DOHH2 (cell line): ENCODE data around the gene GADD45G.

ENCODE experiments used
- H3F3A ChIP-seq: fragments of 200-600 bp; sonication (generic), shearing (Covaris generic); 2 replicates; pipeline ENCODE4 v1.6.0; 2016; ENCODE audit warnings: antibody characterized with exemption, mild to moderate bottlenecking; ENCODE audit not compliant: control insufficient read depth, insufficient read depth
- H3K27ac ChIP-seq: fragments of 200-600 bp; sonication (generic); 2 replicates; pipeline ENCODE4 v1.5.1; 2014; ENCODE audit warnings: low read depth, mild to moderate bottlenecking, low read length, moderate library complexity
- H3K27me3 ChIP-seq: fragments of 200-600 bp; sonication (generic); 2 replicates; pipeline ENCODE4 v1.6.1; 2014; ENCODE audit warnings: mild to moderate bottlenecking, low read length, mixed read lengths; ENCODE audit not compliant: control insufficient read depth
- H3K36me3 ChIP-seq: fragments of 200-600 bp; sonication (generic); 2 replicates; pipeline ENCODE4 v1.6.1; 2014; ENCODE audit warnings: mild to moderate bottlenecking, low read length, moderate library complexity, mixed read lengths; ENCODE audit not compliant: control insufficient read depth
- H3K4me1 ChIP-seq: fragments of 200-600 bp; sonication (generic); 2 replicates; pipeline ENCODE4 v1.6.1; 2014; ENCODE audit warnings: mild to moderate bottlenecking, low read length, mixed read lengths; ENCODE audit not compliant: control insufficient read depth
- H3K4me2 ChIP-seq: fragments of 200-600 bp; sonication (generic); 2 replicates; pipeline ENCODE4 v1.6.0; 2014; ENCODE audit warnings: mild to moderate bottlenecking, low read length, moderate library complexity
- H3K4me3 ChIP-seq: fragments of 200-600 bp; sonication (generic); 2 replicates; pipeline ENCODE4 v1.5.1; 2014; ENCODE audit warnings: mild to moderate bottlenecking, low read length, mixed read lengths
- H3K79me2 ChIP-seq: fragments of 200-600 bp; sonication (generic); 2 replicates; pipeline ENCODE4 v1.6.1; 2014; ENCODE audit warnings: mild to moderate bottlenecking, low read length, mixed read lengths; ENCODE audit not compliant: control insufficient read depth
- H3K9me2 ChIP-seq: fragments of 200-600 bp; sonication (generic); replicated peaks from 2 replicates; pipeline ENCODE4 v1.6.1; 2014; ENCODE audit warnings: mild to moderate bottlenecking, low read length, mixed read lengths; ENCODE audit not compliant: control insufficient read depth
- H3K9me3 ChIP-seq: fragments of 200-600 bp; sonication (generic); 2 replicates; pipeline ENCODE4 v1.6.1; 2014; ENCODE audit warnings: antibody characterized with exemption, low read length, mixed read lengths; ENCODE audit not compliant: control insufficient read depth, insufficient read depth
- H4K20me1 ChIP-seq: fragments of 200-600 bp; sonication (generic); 2 replicates; pipeline ENCODE4 v1.6.0; 2014; ENCODE audit warnings: low read depth, mild to moderate bottlenecking, antibody characterized with exemption, low read length, moderate library complexity; ENCODE audit not compliant: control insufficient read depth, insufficient read depth
- EZH2phosphoT487 ChIP-seq: fragments of 200-600 bp; sonication (generic); IDR thresholded peaks from 2 replicates; pipeline ENCODE4 v1.6.1; 2017; ENCODE audit warnings: borderline replicate concordance, mild to moderate bottlenecking, antibody characterized with exemption, low read length, moderate library complexity, mixed read lengths
- TF ChIP-seq, protein P1 (sequence below): fragments of 200-600 bp; sonication (generic); IDR thresholded peaks from one replicate; pipeline ENCODE4 v1.5.1; 2014; ENCODE audit warnings: antibody characterized with exemption, mild to moderate bottlenecking, low read depth, low read length; ENCODE audit not compliant: poor library complexity, severe bottlenecking

The GADD45G gene

DNA sequence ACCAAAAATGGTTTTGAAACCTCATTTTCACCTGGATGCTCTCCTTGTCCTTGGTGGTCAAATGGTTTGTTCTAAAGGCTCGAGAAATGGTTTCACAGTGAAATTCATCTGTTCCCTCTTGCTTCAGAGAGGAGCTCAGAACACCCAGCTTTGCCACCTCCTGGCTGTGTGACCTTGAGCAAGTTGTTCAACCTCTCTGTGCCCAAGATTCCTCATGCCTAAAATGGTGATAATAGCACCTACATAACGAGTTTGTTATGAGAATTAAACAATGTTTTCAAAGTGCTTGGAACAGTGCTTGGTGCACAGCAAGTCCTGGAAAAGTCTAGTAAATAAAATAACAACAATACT lies 6.5 kb upstream of the GADD45G start:
- no peak for TF ChIP-seq EZH2phosphoT487
- TF ChIP-seq, protein P1, sequence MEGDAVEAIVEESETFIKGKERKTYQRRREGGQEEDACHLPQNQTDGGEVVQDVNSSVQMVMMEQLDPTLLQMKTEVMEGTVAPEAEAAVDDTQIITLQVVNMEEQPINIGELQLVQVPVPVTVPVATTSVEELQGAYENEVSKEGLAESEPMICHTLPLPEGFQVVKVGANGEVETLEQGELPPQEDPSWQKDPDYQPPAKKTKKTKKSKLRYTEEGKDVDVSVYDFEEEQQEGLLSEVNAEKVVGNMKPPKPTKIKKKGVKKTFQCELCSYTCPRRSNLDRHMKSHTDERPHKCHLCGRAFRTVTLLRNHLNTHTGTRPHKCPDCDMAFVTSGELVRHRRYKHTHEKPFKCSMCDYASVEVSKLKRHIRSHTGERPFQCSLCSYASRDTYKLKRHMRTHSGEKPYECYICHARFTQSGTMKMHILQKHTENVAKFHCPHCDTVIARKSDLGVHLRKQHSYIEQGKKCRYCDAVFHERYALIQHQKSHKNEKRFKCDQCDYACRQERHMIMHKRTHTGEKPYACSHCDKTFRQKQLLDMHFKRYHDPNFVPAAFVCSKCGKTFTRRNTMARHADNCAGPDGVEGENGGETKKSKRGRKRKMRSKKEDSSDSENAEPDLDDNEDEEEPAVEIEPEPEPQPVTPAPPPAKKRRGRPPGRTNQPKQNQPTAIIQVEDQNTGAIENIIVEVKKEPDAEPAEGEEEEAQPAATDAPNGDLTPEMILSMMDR = peak; percentile 25
- H4K20me1 ChIP-seq = 0 out of 2 replicates have a peak, but pooled peaks cover 2% of the 10 kb centered on the region
- no peak overlapping the region for H3K27ac ChIP-seq
- peaks cover 2% of the 10 kb centered on the region; the same call in 1 of the 2 replicates for H3K4me1 ChIP-seq
- no peaks in the 10 kb centered on the region for H3K36me3 ChIP-seq
- H3F3A ChIP-seq = no peaks in the 10 kb centered on the region
- no peaks in the 10 kb centered on the region for H3K9me2 ChIP-seq
- no peak overlapping the region for H3K4me3 ChIP-seq
- H3K9me3 ChIP-seq = no peaks in the 10 kb centered on the region
- H3K4me2 ChIP-seq = no peak overlapping the region
- H3K79me2 ChIP-seq = no peaks in the 10 kb centered on the region
- H3K27me3 ChIP-seq = peaks cover 15% of the 10 kb centered on the region

DNA sequence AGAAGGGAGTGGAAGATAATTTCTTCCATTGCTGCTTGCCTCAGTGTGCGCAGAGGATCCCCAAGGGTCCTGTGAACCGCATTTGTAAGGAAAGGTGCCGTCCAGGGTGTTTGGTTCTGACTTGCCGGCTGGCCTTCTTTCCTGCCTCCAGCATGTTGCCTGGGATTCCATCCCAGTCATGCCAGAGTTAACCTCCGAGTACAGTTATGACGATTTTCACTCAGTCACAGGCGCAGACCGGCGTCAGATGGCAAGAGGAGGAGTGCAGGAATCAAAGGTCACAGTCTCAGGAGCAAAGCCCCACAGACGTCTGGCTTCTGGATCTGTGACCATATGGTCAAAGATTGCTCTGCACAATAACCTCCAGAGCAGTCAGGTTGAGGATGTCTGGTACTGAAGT lies 5.9 kb upstream of the GADD45G start:
- no peaks in the 10 kb centered on the region for H3K9me2 ChIP-seq
- no peaks in the 10 kb centered on the region for H3K36me3 ChIP-seq
- TF ChIP-seq EZH2phosphoT487 = no peak
- TF ChIP-seq, protein P1 = no peak
- no peaks in the 10 kb centered on the region for H3K79me2 ChIP-seq
- no peak overlapping the region for H3K27ac ChIP-seq
- no peaks in the 10 kb centered on the region for H3K9me3 ChIP-seq
- H3K4me2 ChIP-seq = no peak overlapping the region
- peaks cover 20% of the 10 kb centered on the region for H3K27me3 ChIP-seq
- no peaks in the 10 kb centered on the region for H3F3A ChIP-seq
- no peak overlapping the region for H3K4me3 ChIP-seq
- 0 out of 2 replicates have a peak, but pooled peaks cover 2% of the 10 kb centered on the region for H4K20me1 ChIP-seq
- H3K4me1 ChIP-seq = peaks cover 2% of the 10 kb centered on the region; the same call in 1 of the 2 replicates

DNA sequence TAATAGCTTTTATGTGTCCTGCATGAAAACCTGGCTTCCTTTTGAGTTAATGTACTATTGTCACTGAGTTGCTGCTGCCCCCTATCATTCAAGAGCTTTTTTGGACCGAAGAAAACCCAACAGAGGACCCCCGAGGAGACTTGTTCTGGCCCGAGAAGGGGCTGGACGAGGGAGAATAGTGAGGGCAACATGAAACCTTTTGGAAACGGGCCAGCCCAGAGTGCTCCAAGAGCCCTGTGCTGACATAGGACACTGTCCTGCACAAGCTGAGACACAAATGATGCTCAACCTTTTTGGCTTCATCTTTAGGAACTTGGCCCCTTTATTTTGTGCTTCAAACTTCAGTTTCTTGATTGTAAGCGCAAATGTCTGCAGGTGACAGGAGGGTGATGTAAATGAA lies 4.0 kb upstream of the GADD45G start:
- H3K79me2 ChIP-seq = no peaks in the 10 kb centered on the region
- peaks cover 2% of the 10 kb centered on the region; the same call in 1 of the 2 replicates for H3K4me1 ChIP-seq
- peaks cover 37% of the 10 kb centered on the region for H3K27me3 ChIP-seq

More for the DNA sequence above, 4.0 kb upstream of the GADD45G start:
- Histone ChIP-seq H3F3A (no peaks in the 10 kb centered on the region), H3K4me3 (no peak overlapping the region), H3K36me3 (no peaks in the 10 kb centered on the region), H3K27ac (no peak overlapping the region), H3K4me2 (no peak overlapping the region), H3K9me2 (no peaks in the 10 kb centered on the region), H4K20me1 (0 out of 2 replicates have a peak, but pooled peaks cover 2% of the 10 kb centered on the region), H3K9me3 (no peaks in the 10 kb centered on the region)
- no peak for TF ChIP-seq EZH2phosphoT487
- TF ChIP-seq, protein P1 = no peak
